DMS 273 (cell line): ENCODE data around the gene BMP4.

ENCODE experiments used
- DNase-seq: peaks from one replicate; lab custom pipeline; 2025; ENCODE audit not compliant: unreplicated experiment; lab: John Stamatoyannopoulos, UW

The BMP4 gene

GRCh38 chr14:53964249-53964648 is 7.6 kb upstream of the BMP4 start:
- no peak for DNase-seq

- DNase-seq = peak; percentile 42
Measured at GRCh38 chr14:53963320-53964227, 6.9 kb upstream of the BMP4 start.

GRCh38 chr14:53962953-53963319 is 6.3 kb upstream of the BMP4 start:
- DNase-seq = no peak

GRCh38 chr14:53958628-53959027 is 2.0 kb upstream of the BMP4 start:
- DNase-seq = no peak

GRCh38 chr14:53957739-53958138 is 1.1 kb upstream of the BMP4 start:
- DNase-seq = no peak

GRCh38 chr14:53955671-53956426 is 776 bp downstream of the BMP4 start:
- DNase-seq = peak; percentile 83

- DNase-seq = no peak
Measured at GRCh38 chr14:53955229-53955556, 1.4 kb downstream of the BMP4 start.

- DNase-seq = peak; percentile 74
Measured at GRCh38 chr14:53954551-53955228, 1.9 kb downstream of the BMP4 start.

GRCh38 chr14:53953828-53954550 is 2.6 kb downstream of the BMP4 start:
- peak; percentile 78 for DNase-seq

- peak; percentile 95 for DNase-seq
Measured at GRCh38 chr14:53953002-53953827, 3.4 kb downstream of the BMP4 start.

GRCh38 chr14:53952533-53952932 is 4.1 kb downstream of the BMP4 start:
- DNase-seq = peak; percentile 51

GRCh38 chr14:53951627-53952303 is 4.9 kb downstream of the BMP4 start:
- no peak for DNase-seq

GRCh38 chr14:53951243-53951626 is 5.4 kb downstream of the BMP4 start:
- DNase-seq = no peak

- no peak for DNase-seq
Measured at GRCh38 chr14:53950031-53950793, 6.4 kb downstream of the BMP4 start.

GRCh38 chr14:53949201-53949600 is 7.4 kb downstream of the BMP4 start:
- DNase-seq = no peak

GRCh38 chr14:53948205-53948884 is 8.3 kb downstream of the BMP4 start:
- no peak for DNase-seq

GRCh38 chr14:53947452-53948204 is 9.0 kb downstream of the BMP4 start:
- no peak for DNase-seq

- no peak for DNase-seq
Measured at GRCh38 chr14:53947094-53947445, 9.6 kb downstream of the BMP4 start.
